Measurements from ENCODE around the gene MT1X. TPM values are rescaled to one million over a fixed set of nuclear protein-coding genes. Genes with fewer than 3 reads are reported as not detected.
A peak's percentile ranks its signal among the peaks of the same experiment; 100 is the strongest.

MT1X gene
- total and polyA plus RNA-seq, 2 of the 13 experiments (the other 11 are each of a cell fraction or from before 2014, with no cell fraction given): 19.7 to 288 TPM

DNA sequence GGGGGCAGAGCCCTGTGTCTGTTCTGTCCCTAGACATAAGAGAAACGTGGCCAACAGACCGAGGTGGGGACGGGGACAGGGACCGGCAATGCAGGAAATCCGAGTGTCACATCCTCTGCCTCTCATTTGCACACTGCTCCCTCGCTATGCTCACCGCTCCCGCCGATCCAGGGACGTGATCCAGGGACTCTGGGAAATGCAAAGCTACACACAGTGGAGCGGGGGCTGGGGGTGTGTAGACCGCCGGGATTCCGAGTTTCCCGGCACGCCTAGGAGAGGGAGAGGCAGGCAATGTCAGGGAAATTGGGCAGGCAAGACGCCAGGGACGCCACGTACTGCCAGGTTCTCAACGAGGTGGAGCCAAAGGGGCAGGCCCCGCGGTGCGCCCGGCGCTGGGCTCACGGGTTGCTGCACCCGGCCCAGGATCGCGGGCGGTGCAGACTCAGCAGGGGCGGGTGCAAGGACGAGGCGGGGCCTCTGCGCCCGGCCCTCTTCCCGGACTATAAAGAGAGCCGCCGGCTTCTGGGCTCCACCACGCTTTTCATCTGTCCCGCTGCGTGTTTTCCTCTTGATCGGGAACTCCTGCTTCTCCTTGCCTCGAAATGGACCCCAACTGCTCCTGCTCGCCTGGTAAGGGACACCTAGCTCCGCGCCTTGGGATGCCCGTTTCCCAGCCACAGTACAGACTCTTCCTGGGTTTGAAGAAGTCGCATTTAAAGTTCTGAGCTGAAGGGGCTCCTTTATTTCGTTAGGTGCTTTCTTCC is at the start of gene MT1X (continued):
- TF ChIP-seq, protein P1, sequence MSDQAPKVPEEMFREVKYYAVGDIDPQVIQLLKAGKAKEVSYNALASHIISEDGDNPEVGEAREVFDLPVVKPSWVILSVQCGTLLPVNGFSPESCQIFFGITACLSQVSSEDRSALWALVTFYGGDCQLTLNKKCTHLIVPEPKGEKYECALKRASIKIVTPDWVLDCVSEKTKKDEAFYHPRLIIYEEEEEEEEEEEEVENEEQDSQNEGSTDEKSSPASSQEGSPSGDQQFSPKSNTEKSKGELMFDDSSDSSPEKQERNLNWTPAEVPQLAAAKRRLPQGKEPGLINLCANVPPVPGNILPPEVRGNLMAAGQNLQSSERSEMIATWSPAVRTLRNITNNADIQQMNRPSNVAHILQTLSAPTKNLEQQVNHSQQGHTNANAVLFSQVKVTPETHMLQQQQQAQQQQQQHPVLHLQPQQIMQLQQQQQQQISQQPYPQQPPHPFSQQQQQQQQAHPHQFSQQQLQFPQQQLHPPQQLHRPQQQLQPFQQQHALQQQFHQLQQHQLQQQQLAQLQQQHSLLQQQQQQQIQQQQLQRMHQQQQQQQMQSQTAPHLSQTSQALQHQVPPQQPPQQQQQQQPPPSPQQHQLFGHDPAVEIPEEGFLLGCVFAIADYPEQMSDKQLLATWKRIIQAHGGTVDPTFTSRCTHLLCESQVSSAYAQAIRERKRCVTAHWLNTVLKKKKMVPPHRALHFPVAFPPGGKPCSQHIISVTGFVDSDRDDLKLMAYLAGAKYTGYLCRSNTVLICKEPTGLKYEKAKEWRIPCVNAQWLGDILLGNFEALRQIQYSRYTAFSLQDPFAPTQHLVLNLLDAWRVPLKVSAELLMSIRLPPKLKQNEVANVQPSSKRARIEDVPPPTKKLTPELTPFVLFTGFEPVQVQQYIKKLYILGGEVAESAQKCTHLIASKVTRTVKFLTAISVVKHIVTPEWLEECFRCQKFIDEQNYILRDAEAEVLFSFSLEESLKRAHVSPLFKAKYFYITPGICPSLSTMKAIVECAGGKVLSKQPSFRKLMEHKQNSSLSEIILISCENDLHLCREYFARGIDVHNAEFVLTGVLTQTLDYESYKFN (CRISPR knock-in tag; conservative IDR thresholded peaks at IDR 0.05): no peak
- TF ChIP-seq TOPORS (CRISPR knock-in tag; IDR thresholded peaks at IDR 0.05): no peak; the same call in 1 of the 2 replicates
- peak; percentile 70; the same call in 1 of the 2 replicates for TF ChIP-seq ZIK1 (CRISPR knock-in tag; IDR thresholded peaks at IDR 0.05; ENCODE audit: borderline replicate concordance, low read depth)
- TF ChIP-seq NFRKB (IDR thresholded peaks at IDR 0.05): no peak
- TF ChIP-seq NR2F2 (IDR thresholded peaks at IDR 0.05; ENCODE audit: borderline replicate concordance, low read depth): no peak
- TF ChIP-seq, protein P2, sequence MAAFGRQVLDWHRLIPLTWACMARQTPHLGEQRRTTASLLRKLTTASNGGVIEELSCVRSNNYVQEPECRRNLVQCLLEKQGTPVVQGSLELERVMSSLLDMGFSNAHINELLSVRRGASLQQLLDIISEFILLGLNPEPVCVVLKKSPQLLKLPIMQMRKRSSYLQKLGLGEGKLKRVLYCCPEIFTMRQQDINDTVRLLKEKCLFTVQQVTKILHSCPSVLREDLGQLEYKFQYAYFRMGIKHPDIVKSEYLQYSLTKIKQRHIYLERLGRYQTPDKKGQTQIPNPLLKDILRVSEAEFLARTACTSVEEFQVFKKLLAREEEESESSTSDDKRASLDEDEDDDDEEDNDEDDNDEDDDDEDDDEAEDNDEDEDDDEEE (CRISPR knock-in tag; IDR thresholded peaks at IDR 0.05): no peak
- no peak for TF ChIP-seq ZBTB42 (CRISPR knock-in tag; IDR thresholded peaks at IDR 0.05)
- TF ChIP-seq ZFP41 (CRISPR knock-in tag; IDR thresholded peaks at IDR 0.05; ENCODE audit: borderline replicate concordance): no peak
- TF ChIP-seq CHCHD3 (CRISPR knock-in tag; IDR thresholded peaks at IDR 0.05): peak; percentile 81
- peak; percentile 51; the same call in 1 of the 2 replicates for TF ChIP-seq ZNF557 (CRISPR knock-in tag; IDR thresholded peaks at IDR 0.05)
- TF ChIP-seq ZNF180 (CRISPR knock-in tag; IDR thresholded peaks at IDR 0.05; ENCODE audit: borderline replicate concordance, low read depth): peak; percentile 71; the same call in 1 of the 2 replicates
- TF ChIP-seq, protein P3, sequence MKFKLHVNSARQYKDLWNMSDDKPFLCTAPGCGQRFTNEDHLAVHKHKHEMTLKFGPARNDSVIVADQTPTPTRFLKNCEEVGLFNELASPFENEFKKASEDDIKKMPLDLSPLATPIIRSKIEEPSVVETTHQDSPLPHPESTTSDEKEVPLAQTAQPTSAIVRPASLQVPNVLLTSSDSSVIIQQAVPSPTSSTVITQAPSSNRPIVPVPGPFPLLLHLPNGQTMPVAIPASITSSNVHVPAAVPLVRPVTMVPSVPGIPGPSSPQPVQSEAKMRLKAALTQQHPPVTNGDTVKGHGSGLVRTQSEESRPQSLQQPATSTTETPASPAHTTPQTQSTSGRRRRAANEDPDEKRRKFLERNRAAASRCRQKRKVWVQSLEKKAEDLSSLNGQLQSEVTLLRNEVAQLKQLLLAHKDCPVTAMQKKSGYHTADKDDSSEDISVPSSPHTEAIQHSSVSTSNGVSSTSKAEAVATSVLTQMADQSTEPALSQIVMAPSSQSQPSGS (CRISPR knock-in tag; IDR thresholded peaks at IDR 0.05): peak; percentile 41; the same call in 1 of the 2 replicates
- TF ChIP-seq, protein P4, sequence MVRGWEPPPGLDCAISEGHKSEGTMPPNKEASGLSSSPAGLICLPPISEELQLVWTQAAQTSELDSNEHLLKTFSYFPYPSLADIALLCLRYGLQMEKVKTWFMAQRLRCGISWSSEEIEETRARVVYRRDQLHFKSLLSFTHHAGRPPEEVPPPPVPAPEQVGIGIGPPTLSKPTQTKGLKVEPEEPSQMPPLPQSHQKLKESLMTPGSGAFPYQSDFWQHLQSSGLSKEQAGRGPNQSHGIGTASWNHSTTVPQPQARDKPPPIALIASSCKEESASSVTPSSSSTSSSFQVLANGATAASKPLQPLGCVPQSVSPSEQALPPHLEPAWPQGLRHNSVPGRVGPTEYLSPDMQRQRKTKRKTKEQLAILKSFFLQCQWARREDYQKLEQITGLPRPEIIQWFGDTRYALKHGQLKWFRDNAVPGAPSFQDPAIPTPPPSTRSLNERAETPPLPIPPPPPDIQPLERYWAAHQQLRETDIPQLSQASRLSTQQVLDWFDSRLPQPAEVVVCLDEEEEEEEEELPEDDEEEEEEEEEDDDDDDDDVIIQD (CRISPR knock-in tag; IDR thresholded peaks at IDR 0.05; ENCODE audit: low read depth): no peak
- no peak for TF ChIP-seq ZNF343 (CRISPR knock-in tag; IDR thresholded peaks at IDR 0.05)
- TF ChIP-seq NFIC (IDR thresholded peaks at IDR 0.05; ENCODE audit: low read length): no peak
- TF ChIP-seq MTA1 (CRISPR knock-in tag; IDR thresholded peaks at IDR 0.05; ENCODE audit: borderline replicate concordance): peak; percentile 78; the same call in 1 of the 2 replicates
- no peak for TF ChIP-seq RCOR2 (CRISPR knock-in tag; IDR thresholded peaks at IDR 0.05)
- TF ChIP-seq, protein P5, sequence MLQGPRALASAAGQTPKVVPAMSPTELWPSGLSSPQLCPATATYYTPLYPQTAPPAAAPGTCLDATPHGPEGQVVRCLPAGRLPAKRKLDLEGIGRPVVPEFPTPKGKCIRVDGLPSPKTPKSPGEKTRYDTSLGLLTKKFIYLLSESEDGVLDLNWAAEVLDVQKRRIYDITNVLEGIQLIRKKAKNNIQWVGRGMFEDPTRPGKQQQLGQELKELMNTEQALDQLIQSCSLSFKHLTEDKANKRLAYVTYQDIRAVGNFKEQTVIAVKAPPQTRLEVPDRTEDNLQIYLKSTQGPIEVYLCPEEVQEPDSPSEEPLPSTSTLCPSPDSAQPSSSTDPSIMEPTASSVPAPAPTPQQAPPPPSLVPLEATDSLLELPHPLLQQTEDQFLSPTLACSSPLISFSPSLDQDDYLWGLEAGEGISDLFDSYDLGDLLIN (CRISPR knock-in tag; IDR thresholded peaks at IDR 0.05; ENCODE audit: borderline replicate concordance): no peak
- TF ChIP-seq AGO2 (optimal IDR thresholded peaks at IDR 0.05; ENCODE audit: low read depth, low read length): no peak
- no peak for TF ChIP-seq TP53 (CRISPR knock-in tag; conservative IDR thresholded peaks at IDR 0.05)
- no peak for TF ChIP-seq ISX (CRISPR knock-in tag; conservative IDR thresholded peaks at IDR 0.05)

All from HepG2 (cell line).